IPS-18a (cell line): Measurements from ENCODE around the gene RPS6KA3.

Source experiments
- H3K27ac ChIP-seq: one replicate; pipeline ENCODE4 v1.5.1; 2013; ENCODE audit warnings: low read length
- H3K27me3 ChIP-seq: one replicate; pipeline ENCODE4 v1.6.1; 2013; ENCODE audit warnings: mild to moderate bottlenecking, low read length; ENCODE audit not compliant: control insufficient read depth, insufficient read depth
- H3K36me3 ChIP-seq: one replicate; pipeline ENCODE4 v1.6.1; 2013; ENCODE audit warnings: low read depth, low read length; ENCODE audit not compliant: control insufficient read depth
- H3K4me1 ChIP-seq: one replicate; pipeline ENCODE4 v1.6.1; 2013; ENCODE audit warnings: low read depth, low read length; ENCODE audit not compliant: control insufficient read depth
- H3K4me3 ChIP-seq: one replicate; pipeline ENCODE4 v1.5.1; 2013; ENCODE audit warnings: low read length
- H3K9ac ChIP-seq: one replicate; pipeline ENCODE4 v1.6.1; 2013; ENCODE audit warnings: mild to moderate bottlenecking, low read length, moderate library complexity
- H3K9me3 ChIP-seq: one replicate; pipeline ENCODE4 v1.6.1; 2013; ENCODE audit warnings: low read depth, low read length; ENCODE audit not compliant: control insufficient read depth

The RPS6KA3 gene

GRCh38 chrX:20266810-20267606 lies at the start of gene RPS6KA3:
Gene RPS6KA3 (minus strand): TSS chrX:20266909. CDS start chrX:20266632, 277 bp downstream.
- no peak within 1 kb of the TSS for H3K27ac ChIP-seq
- no peaks in the 10 kb centered on the region for H3K36me3 ChIP-seq
- peak within 1 kb of the TSS; percentile 69 for H3K4me3 ChIP-seq
- H3K9ac ChIP-seq, result peak within 1 kb of the TSS; percentile 54
- H3K27me3 ChIP-seq, result peaks cover 41% of the 10 kb centered on the region
- no peaks in the 10 kb centered on the region for H3K4me1 ChIP-seq
- peaks cover 14% of the 10 kb centered on the region for H3K9me3 ChIP-seq

- Histone ChIP-seq H3K27me3 (no peaks in the 10 kb centered on the region), H3K4me1 (no peaks in the 10 kb centered on the region), H3K36me3 (no peaks in the 10 kb centered on the region), H3K4me3 (no peak overlapping the region), H3K9me3 (peaks cover 10% of the 10 kb centered on the region), H3K9ac (no peak overlapping the region), H3K27ac (no peak overlapping the region)
Measured at GRCh38 chrX:20315140-20315539, 48.4 kb upstream of the RPS6KA3 start.

GRCh38 chrX:20313899-20314298 lies 47.2 kb upstream of the RPS6KA3 start:
- Histone ChIP-seq H3K4me3 (no peak overlapping the region), H3K36me3 (no peaks in the 10 kb centered on the region), H3K27me3 (no peaks in the 10 kb centered on the region), H3K27ac (no peak overlapping the region), H3K9me3 (peaks cover 17% of the 10 kb centered on the region), H3K9ac (no peak overlapping the region), H3K4me1 (no peaks in the 10 kb centered on the region)

- Histone ChIP-seq H3K9me3 (peaks cover 12% of the 10 kb centered on the region), H3K9ac (no peak overlapping the region), H3K27me3 (no peaks in the 10 kb centered on the region), H3K36me3 (no peaks in the 10 kb centered on the region), H3K4me1 (no peaks in the 10 kb centered on the region), H3K4me3 (no peak overlapping the region), H3K27ac (no peak overlapping the region)
Measured at GRCh38 chrX:20312018-20312417, 45.3 kb upstream of the RPS6KA3 start.

- H3K27me3 ChIP-seq, result no peaks in the 10 kb centered on the region
Measured at GRCh38 chrX:20311505-20311904, 44.8 kb upstream of the RPS6KA3 start.

GRCh38 chrX:20309806-20310205 lies 43.1 kb upstream of the RPS6KA3 start:
- no peaks in the 10 kb centered on the region for H3K27me3 ChIP-seq
- H3K4me1 ChIP-seq, result no peaks in the 10 kb centered on the region
- H3K36me3 ChIP-seq, result no peaks in the 10 kb centered on the region
- no peak overlapping the region for H3K4me3 ChIP-seq
- H3K27ac ChIP-seq, result no peak overlapping the region
- no peak overlapping the region for H3K9ac ChIP-seq
- H3K9me3 ChIP-seq, result peaks cover 18% of the 10 kb centered on the region

More at GRCh38 chrX:20311505-20311904, 44.8 kb upstream of the RPS6KA3 start:
- no peak overlapping the region for H3K9ac ChIP-seq
- no peaks in the 10 kb centered on the region for H3K36me3 ChIP-seq
- H3K9me3 ChIP-seq, result peaks cover 16% of the 10 kb centered on the region
- no peak overlapping the region for H3K4me3 ChIP-seq
- no peak overlapping the region for H3K27ac ChIP-seq
- no peaks in the 10 kb centered on the region for H3K4me1 ChIP-seq

GRCh38 chrX:20306668-20307067 lies 40.0 kb upstream of the RPS6KA3 start:
- no peak overlapping the region for H3K4me3 ChIP-seq
- no peaks in the 10 kb centered on the region for H3K27me3 ChIP-seq
- H3K9me3 ChIP-seq, result peaks cover 13% of the 10 kb centered on the region
- no peaks in the 10 kb centered on the region for H3K36me3 ChIP-seq
- H3K9ac ChIP-seq, result no peak overlapping the region
- H3K4me1 ChIP-seq, result no peaks in the 10 kb centered on the region
- H3K27ac ChIP-seq, result no peak overlapping the region

- Histone ChIP-seq H3K4me1 (no peaks in the 10 kb centered on the region), H3K9ac (no peak overlapping the region), H3K27me3 (no peaks in the 10 kb centered on the region), H3K27ac (no peak overlapping the region), H3K36me3 (no peaks in the 10 kb centered on the region), H3K4me3 (no peak overlapping the region), H3K9me3 (peaks cover 8% of the 10 kb centered on the region)
Measured at GRCh38 chrX:20300822-20301221, 34.1 kb upstream of the RPS6KA3 start.

GRCh38 chrX:20294957-20295356 lies 28.2 kb upstream of the RPS6KA3 start:
- H3K27ac ChIP-seq, result no peak overlapping the region
- no peak overlapping the region for H3K9ac ChIP-seq
- peaks cover 13% of the 10 kb centered on the region for H3K9me3 ChIP-seq
- H3K4me1 ChIP-seq, result no peaks in the 10 kb centered on the region
- H3K36me3 ChIP-seq, result no peaks in the 10 kb centered on the region
- no peak overlapping the region for H3K4me3 ChIP-seq
- H3K27me3 ChIP-seq, result no peaks in the 10 kb centered on the region

- H3K4me1 ChIP-seq, result no peaks in the 10 kb centered on the region
- peaks cover 13% of the 10 kb centered on the region for H3K9me3 ChIP-seq
- H3K27ac ChIP-seq, result no peak overlapping the region
- H3K36me3 ChIP-seq, result no peaks in the 10 kb centered on the region
- H3K9ac ChIP-seq, result no peak overlapping the region
- no peak overlapping the region for H3K4me3 ChIP-seq
- H3K27me3 ChIP-seq, result no peaks in the 10 kb centered on the region
Measured at GRCh38 chrX:20294284-20294683, 27.6 kb upstream of the RPS6KA3 start.

- H3K9me3 ChIP-seq, result peaks cover 15% of the 10 kb centered on the region
- no peak overlapping the region for H3K4me3 ChIP-seq
- H3K27me3 ChIP-seq, result no peaks in the 10 kb centered on the region
Measured at GRCh38 chrX:20285511-20285910, 18.8 kb upstream of the RPS6KA3 start.

GRCh38 chrX:20284992-20285391 lies 18.3 kb upstream of the RPS6KA3 start:
- no peaks in the 10 kb centered on the region for H3K4me1 ChIP-seq
- H3K9ac ChIP-seq, result no peak overlapping the region
- H3K36me3 ChIP-seq, result no peaks in the 10 kb centered on the region
- no peak overlapping the region for H3K27ac ChIP-seq
- peaks cover 15% of the 10 kb centered on the region for H3K9me3 ChIP-seq
- no peaks in the 10 kb centered on the region for H3K27me3 ChIP-seq
- H3K4me3 ChIP-seq, result no peak overlapping the region

More at GRCh38 chrX:20285511-20285910, 18.8 kb upstream of the RPS6KA3 start:
- Histone ChIP-seq H3K27ac (no peak overlapping the region), H3K4me1 (no peaks in the 10 kb centered on the region), H3K36me3 (no peaks in the 10 kb centered on the region), H3K9ac (no peak overlapping the region)
